HepG2 (cell line): ENCODE results near the gene ZMYM1. TPM values are rescaled to one million over a fixed set of nuclear protein-coding genes. Genes with fewer than 3 reads are reported as not detected.
A peak's percentile ranks its signal among the peaks of the same experiment; 100 is the strongest.

Experiments used
- CHD4 ChIP-seq: fragments of 200-600 bp; sonication (generic); IDR thresholded peaks from 2 replicates; pipeline ENCODE4 v1.7.0; 2017; ENCODE audit warnings: mild to moderate bottlenecking, low read length, borderline replicate concordance
- FOXC1 ChIP-seq: sonication (generic); formaldehyde crosslinking; IDR thresholded peaks from 2 replicates; pipeline ENCODE4 v1.8.0; 2022; ENCODE audit warnings: mild to moderate bottlenecking, missing genetic modification reagents, borderline replicate concordance
- HNRNPH1 ChIP-seq: fragments of 200-400 bp; formaldehyde crosslinking; optimal IDR thresholded peaks from 2 replicates; pipeline ENCODE3; 2017; ENCODE audit warnings: mild to moderate bottlenecking, low read depth, low read length
- KLF12 ChIP-seq: sonication (generic); formaldehyde crosslinking; IDR thresholded peaks from 2 replicates; pipeline ENCODE4 v1.4.0; 2020; ENCODE audit warnings: missing genetic modification reagents, borderline replicate concordance
- SP4 ChIP-seq: sonication (generic); formaldehyde crosslinking; IDR thresholded peaks from 2 replicates; pipeline ENCODE4 v1.8.1; 2023; ENCODE audit warnings: mild to moderate bottlenecking, missing genetic modification reagents
- ZNF326 ChIP-seq: sonication (generic); formaldehyde crosslinking; IDR thresholded peaks from 2 replicates; pipeline ENCODE4 v1.4.0; 2020; ENCODE audit warnings: missing genetic modification reagents, borderline replicate concordance
- ZNF446 ChIP-seq: sonication (generic); formaldehyde crosslinking; IDR thresholded peaks from 2 replicates; pipeline ENCODE4 v1.5.0; 2020; ENCODE audit warnings: mild to moderate bottlenecking, missing genetic modification reagents
- ZNF879 ChIP-seq: sonication (generic); formaldehyde crosslinking; IDR thresholded peaks from 2 replicates; pipeline ENCODE4 v1.8.1; 2023; ENCODE audit warnings: missing genetic modification reagents
- polyA plus RNA-seq, 8 experiments: library from polyadenylated mRNA; depleted of rRNA in 3 of 8; stranded (reverse) in 7 of 8; unstranded in 1 of 8; fragments of >200 nt; fragmentation: Illumina TruSeq in 4 of 8; extraction: Trizol in 4 of 8; gene quantifications; 2 replicates each; pipeline versions ENCODE4 v1.2.1 to v1.2.3, GENCODE V29; 2011 to 2016; ENCODE audit warnings: low read depth in 4 of 8, missing spikeins in 1 of 8, mixed read lengths in 1 of 8; ENCODE audit not compliant: insufficient read depth in 1 of 8
- total RNA-seq, 5 experiments: library from RNA; depleted of rRNA; stranded (reverse); fragments of >200 nt; fragmentation: Illumina TruSeq; extraction: Trizol; gene quantifications; 2 replicates each; pipeline ENCODE4 v1.2.3, GENCODE V29; 2016; ENCODE audit warnings: low read depth in 1 of 5
- TF ChIP-seq, protein P1 (sequence below): IDR thresholded peaks from 2 replicates; pipeline ENCODE4 v1.6.1; 2016; ENCODE audit warnings: low read depth, missing genetic modification reagents, missing compliant biosample characterization
- TF ChIP-seq, protein P2 (sequence below): sonication (generic); formaldehyde crosslinking; IDR thresholded peaks from 2 replicates; pipeline ENCODE4 v1.8.1; 2023; ENCODE audit warnings: mild to moderate bottlenecking, missing genetic modification reagents, borderline replicate concordance
- TF ChIP-seq, protein P3 (sequence below), 2 experiments: sonication (generic) in 1 of 2; formaldehyde crosslinking in 1 of 2; IDR thresholded peaks; 2 replicates each; pipeline versions ENCODE4 v1.4.0 to v1.6.1; 2018 to 2020; ENCODE audit warnings: missing genetic modification reagents in 2 of 2, borderline replicate concordance in 1 of 2, low read depth in 1 of 2, mild to moderate bottlenecking in 1 of 2, missing biosample characterization in 1 of 2
- TF ChIP-seq, protein P4 (sequence below): sonication (generic); formaldehyde crosslinking; conservative IDR thresholded peaks from 2 replicates; pipeline ENCODE4 v1.8.0; 2022; ENCODE audit warnings: missing genetic modification reagents
- TF ChIP-seq, protein P5 (sequence below): sonication (generic); formaldehyde crosslinking; IDR thresholded peaks from 2 replicates; pipeline ENCODE4 v1.8.0; 2022; ENCODE audit warnings: missing genetic modification reagents, mild to moderate bottlenecking, inconsistent platforms, borderline replicate concordance
- TF ChIP-seq, protein P6 (sequence below): IDR thresholded peaks from 2 replicates; pipeline ENCODE4 v1.6.1; 2016

ZMYM1 gene
- total and polyA plus RNA-seq, 2 of the 13 experiments (the other 11 are each of a cell fraction or from before 2014, with no cell fraction given), result 10.0 to 16.2 TPM

DNA sequence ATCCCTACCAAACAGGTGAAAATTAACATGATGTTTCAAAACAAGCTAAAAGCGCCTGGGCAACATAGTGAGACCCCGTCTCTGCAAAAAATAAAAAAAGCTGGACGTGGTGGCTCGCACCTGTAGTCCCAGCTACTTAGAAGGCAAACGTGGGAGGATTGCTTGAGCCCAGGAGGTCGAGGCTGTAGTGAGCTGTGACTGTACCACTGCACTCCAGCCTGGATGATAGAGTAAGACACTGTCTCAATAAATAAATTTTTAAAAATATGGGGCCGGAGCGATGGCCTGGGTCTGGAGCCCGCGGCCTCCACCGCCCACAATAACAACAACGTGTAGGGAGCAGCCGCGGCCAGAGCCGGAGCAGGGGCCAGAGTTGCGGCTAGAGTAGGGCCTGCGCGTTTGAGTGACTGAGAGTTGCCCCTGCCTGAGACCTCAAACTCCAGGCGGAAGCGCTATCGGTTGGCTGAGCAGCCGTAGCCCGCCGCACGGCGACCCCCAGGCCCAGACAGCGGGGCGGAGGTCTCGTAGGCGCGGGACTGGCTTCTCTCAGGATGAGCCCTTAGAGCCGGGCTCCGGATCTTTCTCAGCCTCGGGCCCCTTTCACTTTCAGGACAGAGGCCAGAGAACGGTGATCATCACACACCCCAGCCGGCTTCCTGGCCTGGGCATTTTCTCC lies 41.4 kb downstream of the ZMYM1 start (continued):
- TF ChIP-seq, protein P1, sequence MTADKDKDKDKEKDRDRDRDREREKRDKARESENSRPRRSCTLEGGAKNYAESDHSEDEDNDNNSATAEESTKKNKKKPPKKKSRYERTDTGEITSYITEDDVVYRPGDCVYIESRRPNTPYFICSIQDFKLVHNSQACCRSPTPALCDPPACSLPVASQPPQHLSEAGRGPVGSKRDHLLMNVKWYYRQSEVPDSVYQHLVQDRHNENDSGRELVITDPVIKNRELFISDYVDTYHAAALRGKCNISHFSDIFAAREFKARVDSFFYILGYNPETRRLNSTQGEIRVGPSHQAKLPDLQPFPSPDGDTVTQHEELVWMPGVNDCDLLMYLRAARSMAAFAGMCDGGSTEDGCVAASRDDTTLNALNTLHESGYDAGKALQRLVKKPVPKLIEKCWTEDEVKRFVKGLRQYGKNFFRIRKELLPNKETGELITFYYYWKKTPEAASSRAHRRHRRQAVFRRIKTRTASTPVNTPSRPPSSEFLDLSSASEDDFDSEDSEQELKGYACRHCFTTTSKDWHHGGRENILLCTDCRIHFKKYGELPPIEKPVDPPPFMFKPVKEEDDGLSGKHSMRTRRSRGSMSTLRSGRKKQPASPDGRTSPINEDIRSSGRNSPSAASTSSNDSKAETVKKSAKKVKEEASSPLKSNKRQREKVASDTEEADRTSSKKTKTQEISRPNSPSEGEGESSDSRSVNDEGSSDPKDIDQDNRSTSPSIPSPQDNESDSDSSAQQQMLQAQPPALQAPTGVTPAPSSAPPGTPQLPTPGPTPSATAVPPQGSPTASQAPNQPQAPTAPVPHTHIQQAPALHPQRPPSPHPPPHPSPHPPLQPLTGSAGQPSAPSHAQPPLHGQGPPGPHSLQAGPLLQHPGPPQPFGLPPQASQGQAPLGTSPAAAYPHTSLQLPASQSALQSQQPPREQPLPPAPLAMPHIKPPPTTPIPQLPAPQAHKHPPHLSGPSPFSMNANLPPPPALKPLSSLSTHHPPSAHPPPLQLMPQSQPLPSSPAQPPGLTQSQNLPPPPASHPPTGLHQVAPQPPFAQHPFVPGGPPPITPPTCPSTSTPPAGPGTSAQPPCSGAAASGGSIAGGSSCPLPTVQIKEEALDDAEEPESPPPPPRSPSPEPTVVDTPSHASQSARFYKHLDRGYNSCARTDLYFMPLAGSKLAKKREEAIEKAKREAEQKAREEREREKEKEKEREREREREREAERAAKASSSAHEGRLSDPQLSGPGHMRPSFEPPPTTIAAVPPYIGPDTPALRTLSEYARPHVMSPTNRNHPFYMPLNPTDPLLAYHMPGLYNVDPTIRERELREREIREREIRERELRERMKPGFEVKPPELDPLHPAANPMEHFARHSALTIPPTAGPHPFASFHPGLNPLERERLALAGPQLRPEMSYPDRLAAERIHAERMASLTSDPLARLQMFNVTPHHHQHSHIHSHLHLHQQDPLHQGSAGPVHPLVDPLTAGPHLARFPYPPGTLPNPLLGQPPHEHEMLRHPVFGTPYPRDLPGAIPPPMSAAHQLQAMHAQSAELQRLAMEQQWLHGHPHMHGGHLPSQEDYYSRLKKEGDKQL, result no peak
- TF ChIP-seq ZNF326 (CRISPR knock-in tag), result no peak
- TF ChIP-seq, protein P2, sequence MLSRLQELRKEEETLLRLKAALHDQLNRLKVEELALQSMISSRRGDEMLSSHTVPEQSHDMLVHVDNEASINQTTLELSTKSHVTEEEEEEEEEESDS, result no peak
- TF ChIP-seq ZNF446 (CRISPR knock-in tag), result no peak
- no peak for TF ChIP-seq ZNF879
- TF ChIP-seq, protein P3, sequence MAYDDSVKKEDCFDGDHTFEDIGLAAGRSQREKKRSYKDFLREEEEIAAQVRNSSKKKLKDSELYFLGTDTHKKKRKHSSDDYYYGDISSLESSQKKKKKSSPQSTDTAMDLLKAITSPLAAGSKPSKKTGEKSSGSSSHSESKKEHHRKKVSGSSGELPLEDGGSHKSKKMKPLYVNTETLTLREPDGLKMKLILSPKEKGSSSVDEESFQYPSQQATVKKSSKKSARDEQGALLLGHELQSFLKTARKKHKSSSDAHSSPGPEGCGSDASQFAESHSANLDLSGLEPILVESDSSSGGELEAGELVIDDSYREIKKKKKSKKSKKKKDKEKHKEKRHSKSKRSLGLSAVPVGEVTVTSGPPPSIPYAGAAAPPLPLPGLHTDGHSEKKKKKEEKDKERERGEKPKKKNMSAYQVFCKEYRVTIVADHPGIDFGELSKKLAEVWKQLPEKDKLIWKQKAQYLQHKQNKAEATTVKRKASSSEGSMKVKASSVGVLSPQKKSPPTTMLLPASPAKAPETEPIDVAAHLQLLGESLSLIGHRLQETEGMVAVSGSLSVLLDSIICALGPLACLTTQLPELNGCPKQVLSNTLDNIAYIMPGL (CRISPR knock-in tag; IDR thresholded peaks at IDR 0.05; ENCODE audit: borderline replicate concordance in 1 of 2, low read depth in 1 of 2), result peak; percentile 39 to 59; a peak in 1 of 4 replicates
- no peak for TF ChIP-seq HNRNPH1
- 0 out of 2 replicates have a peak, but pooled peaks have one; percentile 23 for TF ChIP-seq KLF12
- TF ChIP-seq, protein P4, sequence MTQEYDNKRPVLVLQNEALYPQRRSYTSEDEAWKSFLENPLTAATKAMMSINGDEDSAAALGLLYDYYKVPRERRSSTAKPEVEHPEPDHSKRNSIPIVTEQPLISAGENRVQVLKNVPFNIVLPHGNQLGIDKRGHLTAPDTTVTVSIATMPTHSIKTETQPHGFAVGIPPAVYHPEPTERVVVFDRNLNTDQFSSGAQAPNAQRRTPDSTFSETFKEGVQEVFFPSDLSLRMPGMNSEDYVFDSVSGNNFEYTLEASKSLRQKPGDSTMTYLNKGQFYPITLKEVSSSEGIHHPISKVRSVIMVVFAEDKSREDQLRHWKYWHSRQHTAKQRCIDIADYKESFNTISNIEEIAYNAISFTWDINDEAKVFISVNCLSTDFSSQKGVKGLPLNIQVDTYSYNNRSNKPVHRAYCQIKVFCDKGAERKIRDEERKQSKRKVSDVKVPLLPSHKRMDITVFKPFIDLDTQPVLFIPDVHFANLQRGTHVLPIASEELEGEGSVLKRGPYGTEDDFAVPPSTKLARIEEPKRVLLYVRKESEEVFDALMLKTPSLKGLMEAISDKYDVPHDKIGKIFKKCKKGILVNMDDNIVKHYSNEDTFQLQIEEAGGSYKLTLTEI (CRISPR knock-in tag), result no peak
- peak; percentile 44; the same call in 1 of the 2 replicates for TF ChIP-seq SP4 (CRISPR knock-in tag)
- no peak for TF ChIP-seq FOXC1
- TF ChIP-seq, protein P5, sequence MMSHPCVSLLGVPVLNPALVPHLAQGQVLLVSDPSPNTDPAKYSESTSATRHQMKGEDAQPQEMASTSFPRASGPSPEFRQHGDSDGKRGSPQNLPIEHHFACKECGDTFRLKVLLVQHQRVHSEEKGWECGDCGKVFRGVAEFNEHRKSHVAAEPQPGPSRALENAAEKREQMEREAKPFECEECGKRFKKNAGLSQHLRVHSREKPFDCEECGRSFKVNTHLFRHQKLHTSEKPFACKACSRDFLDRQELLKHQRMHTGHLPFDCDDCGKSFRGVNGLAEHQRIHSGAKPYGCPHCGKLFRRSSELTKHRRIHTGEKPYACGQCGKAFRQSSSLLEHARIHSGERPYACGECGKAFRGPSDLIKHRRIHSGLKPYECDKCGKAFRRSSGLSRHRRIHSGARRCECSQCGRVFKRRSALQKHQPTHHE, result no peak
- TF ChIP-seq, protein P6, sequence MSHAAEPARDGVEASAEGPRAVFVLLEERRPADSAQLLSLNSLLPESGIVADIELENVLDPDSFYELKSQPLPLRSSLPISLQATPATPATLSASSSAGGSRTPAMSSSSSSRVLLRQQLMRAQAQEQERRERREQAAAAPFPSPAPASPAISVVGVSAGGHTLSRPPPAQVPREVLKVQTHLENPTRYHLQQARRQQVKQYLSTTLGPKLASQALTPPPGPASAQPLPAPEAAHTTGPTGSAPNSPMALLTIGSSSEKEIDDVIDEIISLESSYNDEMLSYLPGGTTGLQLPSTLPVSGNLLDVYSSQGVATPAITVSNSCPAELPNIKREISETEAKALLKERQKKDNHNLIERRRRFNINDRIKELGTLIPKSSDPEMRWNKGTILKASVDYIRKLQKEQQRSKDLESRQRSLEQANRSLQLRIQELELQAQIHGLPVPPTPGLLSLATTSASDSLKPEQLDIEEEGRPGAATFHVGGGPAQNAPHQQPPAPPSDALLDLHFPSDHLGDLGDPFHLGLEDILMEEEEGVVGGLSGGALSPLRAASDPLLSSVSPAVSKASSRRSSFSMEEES (CRISPR knock-in tag), result no peak
- TF ChIP-seq CHD4, result no peak
